ENCODE data around the gene PRM1. TPM values are rescaled to one million over a fixed set of nuclear protein-coding genes. Genes with fewer than 3 reads are reported as not detected.

PRM1 gene
- total RNA-seq, 4 donors from 2014 or later = not detected

DNA sequence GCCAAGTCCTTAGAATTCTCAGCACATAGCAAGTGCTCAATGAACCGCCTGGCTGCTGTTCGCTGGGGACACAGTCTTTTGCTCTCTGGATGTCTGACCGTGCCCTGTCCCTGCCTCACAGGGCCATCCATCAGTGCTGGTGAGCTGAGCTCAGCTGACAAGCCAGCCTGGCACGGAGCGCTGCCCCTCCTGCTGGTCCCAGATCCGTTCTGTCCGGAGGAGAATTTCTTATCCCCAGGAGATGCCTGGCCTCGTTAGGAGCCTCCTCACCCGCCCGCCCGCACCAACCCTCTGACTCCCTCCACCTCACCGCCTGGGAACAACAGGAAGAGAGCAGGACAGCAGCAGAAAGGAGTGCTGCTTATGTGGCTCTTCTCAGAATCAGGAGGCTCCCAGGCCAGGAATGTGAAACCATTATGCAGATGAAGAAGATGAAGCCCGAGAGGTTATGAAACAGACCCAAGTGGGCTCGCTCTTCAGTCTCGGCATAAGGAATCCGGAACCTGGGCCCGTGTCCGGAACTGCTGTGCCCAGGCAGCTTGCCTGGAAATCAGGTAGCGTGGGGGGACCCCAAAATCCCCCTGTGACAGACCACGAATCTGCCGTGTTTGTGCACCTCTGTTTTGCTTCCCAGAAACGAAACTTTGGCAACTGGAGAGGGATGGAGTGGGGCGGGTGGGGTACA, 35.3 kb upstream of the PRM1 start:
- no peak overlapping the region for H3K27ac ChIP-seq
- H3K9me3 ChIP-seq = no peaks in the 10 kb centered on the region
- no peak overlapping the region for H3K4me3 ChIP-seq
- TF ChIP-seq POLR2AphosphoS5 (IDR thresholded peaks at IDR 0.05) = no peak
- TF ChIP-seq EP300 (IDR thresholded peaks at IDR 0.05) = no peak
- TF ChIP-seq CTCF (IDR thresholded peaks at IDR 0.05) = no peak
- TF ChIP-seq POLR2A (IDR thresholded peaks at IDR 0.05) = no peak
- 84% methylated on average over 22 of the region's 23 CpGs for WGBS
- H3K4me1 ChIP-seq = peaks cover 12% of the 10 kb centered on the region
- no peaks in the 10 kb centered on the region for H3K27me3 ChIP-seq
- DNase-seq (ENCODE audit: low spot score in 2 of 2) = no peak
- H3K36me3 ChIP-seq = no peaks in the 10 kb centered on the region

GRCh38 chr16:11315510-11315909, 34.4 kb upstream of the PRM1 start:
- H3K27ac ChIP-seq = no peak overlapping the region
- TF ChIP-seq POLR2AphosphoS5 (IDR thresholded peaks at IDR 0.05) (no peak), POLR2A (IDR thresholded peaks at IDR 0.05) (no peak), CTCF (IDR thresholded peaks at IDR 0.05) (no peak), EP300 (IDR thresholded peaks at IDR 0.05) (no peak)
- H3K27me3 ChIP-seq = no peaks in the 10 kb centered on the region
- H3K4me1 ChIP-seq = peaks cover 12% of the 10 kb centered on the region
- 55% methylated on average over 12 of the region's 13 CpGs for WGBS
- DNase-seq (ENCODE audit: low spot score in 2 of 2) = no peak
- H3K9me3 ChIP-seq = no peaks in the 10 kb centered on the region
- no peaks in the 10 kb centered on the region for H3K36me3 ChIP-seq
- no peak overlapping the region for H3K4me3 ChIP-seq

DNA sequence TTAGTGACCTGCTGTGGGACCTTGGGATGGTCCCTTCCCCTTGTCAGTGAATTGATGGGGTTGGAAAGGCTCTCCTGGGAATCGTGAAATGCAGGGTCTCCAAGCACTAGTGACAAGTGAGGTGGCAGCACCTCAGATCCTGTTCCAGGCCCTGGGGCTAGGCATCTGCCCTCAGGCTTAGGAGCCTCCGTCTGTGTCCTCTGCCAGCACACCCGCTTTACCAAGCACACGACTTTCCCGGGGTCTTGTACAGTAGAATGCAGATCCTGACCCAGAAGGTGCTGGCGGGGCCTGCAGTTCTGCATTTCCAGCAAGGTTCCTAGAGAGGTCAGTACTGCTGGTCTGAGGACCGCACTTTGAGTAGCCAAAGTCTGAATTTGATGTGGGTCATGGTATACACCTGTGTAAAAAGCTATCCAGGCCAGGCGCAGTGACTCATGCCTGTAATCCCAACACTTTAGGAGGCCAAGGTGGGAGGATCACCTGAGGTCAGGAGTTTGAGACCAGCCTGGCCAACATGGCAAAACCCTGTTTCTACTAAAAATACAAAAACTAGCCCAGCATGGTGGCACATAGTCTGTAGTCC, 33.3 kb upstream of the PRM1 start:
- DNase-seq (ENCODE audit: low spot score in 2 of 2) = no peak
- H3K4me3 ChIP-seq = no peak overlapping the region
- WGBS = 100% methylated on average over 1 of the region's 8 CpGs
- H3K4me1 ChIP-seq = peaks cover 12% of the 10 kb centered on the region
- H3K27me3 ChIP-seq = no peaks in the 10 kb centered on the region
- H3K27ac ChIP-seq = no peak overlapping the region
- H3K36me3 ChIP-seq = no peaks in the 10 kb centered on the region
- TF ChIP-seq POLR2AphosphoS5 (IDR thresholded peaks at IDR 0.05) (no peak), EP300 (IDR thresholded peaks at IDR 0.05) (no peak), CTCF (IDR thresholded peaks at IDR 0.05) (no peak), POLR2A (IDR thresholded peaks at IDR 0.05) (no peak)
- H3K9me3 ChIP-seq = no peaks in the 10 kb centered on the region

- H3K4me3 ChIP-seq = no peak overlapping the region
- no peaks in the 10 kb centered on the region for H3K9me3 ChIP-seq
- DNase-seq (ENCODE audit: low spot score in 2 of 2) = no peak
- H3K27me3 ChIP-seq = no peaks in the 10 kb centered on the region
- 97% methylated on average over 9 of the region's 9 CpGs for WGBS
- no peak for TF ChIP-seq EP300 (IDR thresholded peaks at IDR 0.05)
- TF ChIP-seq CTCF (IDR thresholded peaks at IDR 0.05) = no peak
- TF ChIP-seq POLR2A (IDR thresholded peaks at IDR 0.05) = no peak
- no peak for TF ChIP-seq POLR2AphosphoS5 (IDR thresholded peaks at IDR 0.05)
- H3K27ac ChIP-seq = no peak overlapping the region
- no peaks in the 10 kb centered on the region for H3K36me3 ChIP-seq
- H3K4me1 ChIP-seq = peaks cover 12% of the 10 kb centered on the region
Measured at GRCh38 chr16:11313493-11314308, 32.6 kb upstream of the PRM1 start.

Measured in suprapubic skin (tissue), 4 donors.